ENCODE data around the gene MELTF. TPM values are rescaled to one million over a fixed set of nuclear protein-coding genes. Genes with fewer than 3 reads are reported as not detected.
A peak's percentile ranks its signal among the peaks of the same experiment; 100 is the strongest.

MELTF gene
- total and polyA plus RNA-seq, 9 of the 15 experiments (the other 6 are each of a cell fraction or from before 2014, with no cell fraction given) = 0.35 to 10.5 (median 4.5) TPM

GRCh38 chr3:196988241-196989029 is 41.2 kb downstream of the MELTF start (continued):
- TF ChIP-seq ZBTB40 (IDR thresholded peaks at IDR 0.05) (no peak), ZBTB40 (CRISPR knock-in tag; IDR thresholded peaks at IDR 0.05) (no peak), SAP30 (IDR thresholded peaks at IDR 0.05; ENCODE audit: borderline replicate concordance, insufficient read depth, low read depth, low read length, poor library complexity, severe bottlenecking) (no peak), SP1 (CRISPR knock-in tag; IDR thresholded peaks at IDR 0.05) (no peak; the same call in none of the 2 replicates), EZH2 (IDR thresholded peaks at IDR 0.05; ENCODE audit: borderline replicate concordance, low read depth, low read length) (no peak), ZNF134 (CRISPR knock-in tag; conservative IDR thresholded peaks at IDR 0.05) (peak; percentile 62), ARID1B (IDR thresholded peaks at IDR 0.05) (peak; percentile 98), FOXA1 (IDR thresholded peaks at IDR 0.05; ENCODE audit: borderline replicate concordance) (no peak), ZNF512 (tag; IDR thresholded peaks at IDR 0.05) (no peak), JUN (IDR thresholded peaks at IDR 0.05; ENCODE audit: borderline replicate concordance, low read depth, low read length) (no peak), JUN (CRISPR knock-in tag; IDR thresholded peaks at IDR 0.05; ENCODE audit: borderline replicate concordance) (no peak), ESRRB (CRISPR knock-in tag; IDR thresholded peaks at IDR 0.05; ENCODE audit: borderline replicate concordance) (no peak), HDAC8 (tag; IDR thresholded peaks at IDR 0.05) (no peak), FOXA3 (CRISPR knock-in tag; conservative IDR thresholded peaks at IDR 0.05 in 1 of 2, IDR thresholded peaks at IDR 0.05 in 1 of 2) (peak in 1 of 2 experiments; percentile 28; a peak in 1 of 4 replicates), POLR2AphosphoS2 (IDR thresholded peaks at IDR 0.05; ENCODE audit: low read length) (no peak), RBM22 (IDR thresholded peaks at IDR 0.05; ENCODE audit: low read depth, low read length, poor library complexity, severe bottlenecking) (no peak)

Data from K562 (cell line).